Renal cortical epithelial cell (primary cell): ENCODE data around the gene SLC35A2. TPM values are rescaled to one million over a fixed set of nuclear protein-coding genes. Genes with fewer than 3 reads are reported as not detected.
A peak's percentile ranks its signal among the peaks of the same experiment; 100 is the strongest.
"Not testable (repeated sequence)": the region's sequence is repeated elsewhere in the genome, so short reads cannot be mapped to it uniquely, and the experiment has no call there.

Experiments
- DNase-seq: peaks from one replicate; pipeline ENCODE4 v3.0.0-alpha.2; 2011; ENCODE audit warnings: low read depth
- total RNA-seq: library from RNA; depleted of rRNA; stranded (reverse); fragments of >200 nt; gene quantifications from 2 replicates; pipeline ENCODE4 v1.2.3, GENCODE V29; 2014

Gene SLC35A2
- total RNA-seq, 1 donor from 2014 or later = 34.1 TPM

- no peak for DNase-seq
Measured at GRCh38 chrX:48902776-48903175, 8.7 kb downstream of the SLC35A2 start.

GRCh38 chrX:48902135-48902534 lies 9.3 kb downstream of the SLC35A2 start:
- no peak for DNase-seq

- DNase-seq = no peak
Measured at GRCh38 chrX:48901069-48901468, 10.4 kb downstream of the SLC35A2 start.

- DNase-seq = no peak
Measured at GRCh38 chrX:48899078-48899410, 12.4 kb downstream of the SLC35A2 start.

GRCh38 chrX:48897625-48898306 lies 13.7 kb downstream of the SLC35A2 start, which contains the start of the genes PQBP1 and TIMM17B:
TSS of gene PQBP1 (plus strand) at chrX:48897930. CDS start at chrX:48898510, 580 bp downstream.
TSS of gene TIMM17B (minus strand) at chrX:48897768. CDS start at chrX:48897749, 19 bp downstream.
- DNase-seq = peak; percentile 93

GRCh38 chrX:48897157-48897624 lies 14.3 kb downstream of the SLC35A2 start:
- peak; percentile 47 for DNase-seq

- no peak for DNase-seq
Measured at GRCh38 chrX:48896611-48897011, 14.8 kb downstream of the SLC35A2 start.

- no peak for DNase-seq
Measured at GRCh38 chrX:48894891-48895290, 16.6 kb downstream of the SLC35A2 start.

- DNase-seq = no peak
Measured at GRCh38 chrX:48893556-48894348, 17.7 kb downstream of the SLC35A2 start.

- DNase-seq = no peak
Measured at GRCh38 chrX:48892896-48893295, 18.6 kb downstream of the SLC35A2 start.

- DNase-seq = peak; percentile 76
Measured at GRCh38 chrX:48891402-48892288, 19.8 kb downstream of the SLC35A2 start.

- no peak for DNase-seq
Measured at GRCh38 chrX:48890934-48891401, 20.5 kb downstream of the SLC35A2 start.

- DNase-seq = no peak
Measured at GRCh38 chrX:48890296-48890925, 21.0 kb downstream of the SLC35A2 start.

GRCh38 chrX:48886586-48886985 lies 24.9 kb downstream of the SLC35A2 start:
- DNase-seq = not testable (repeated sequence)

GRCh38 chrX:48883729-48884128 lies 27.7 kb downstream of the SLC35A2 start:
- DNase-seq = no peak

GRCh38 chrX:48876944-48877343 lies 34.5 kb downstream of the SLC35A2 start:
- DNase-seq = not testable (repeated sequence)

- DNase-seq = not testable (repeated sequence)
Measured at GRCh38 chrX:48872017-48872416, 39.4 kb downstream of the SLC35A2 start.

GRCh38 chrX:48864210-48864609 lies 47.2 kb downstream of the SLC35A2 start:
- peak; percentile 58 for DNase-seq

GRCh38 chrX:48854898-48855297 lies 56.5 kb downstream of the SLC35A2 start:
- DNase-seq = peak; percentile 16

GRCh38 chrX:48854121-48854804 lies 57.2 kb downstream of the SLC35A2 start:
- DNase-seq = not testable (repeated sequence)

- DNase-seq = not testable (repeated sequence)
Measured at GRCh38 chrX:48853494-48853893, 58.0 kb downstream of the SLC35A2 start.
